ENCODE measurements around the gene IFNGR2. TPM values are rescaled to one million over a fixed set of nuclear protein-coding genes. Genes with fewer than 3 reads are reported as not detected.

The IFNGR2 gene
- total RNA-seq, 1 donor from 2014 or later = 83.5 TPM

- Histone ChIP-seq H3K36me3 (peaks cover 7% of the 10 kb centered on the region), H3K27ac (peak overlapping the region; percentile 99), H3K4me1 (peaks cover 19% of the 10 kb centered on the region), H3K27me3 (ENCODE audit: low read depth) (no peaks in the 10 kb centered on the region), H3K9me3 (no peaks in the 10 kb centered on the region), H3K4me3 (peak overlapping the region; percentile 93)
- TF ChIP-seq CTCF (IDR thresholded peaks at IDR 0.05) = no peak
- DNase-seq (peak; percentile 69), ATAC-seq (peak; percentile 34 to 49)
- intact Hi-C loops (cut with DNase I) = no loop called here
Measured at GRCh38 chr21:33478935-33479678, 75.9 kb downstream of the IFNGR2 start.

GRCh38 chr21:33479679-33480480 is 76.7 kb downstream of the IFNGR2 start, which contains the start of gene TMEM50B:
Gene TMEM50B, minus strand, starts transcription at chr21:33479974. Its CDS starts 11,089 bp downstream, at chr21:33468885.
- Histone ChIP-seq H3K27ac (peak within 1 kb of the TSS; percentile 99), H3K9me3 (no peaks in the 10 kb centered on the region), H3K4me1 (peaks cover 19% of the 10 kb centered on the region), H3K27me3 (ENCODE audit: low read depth) (no peaks in the 10 kb centered on the region), H3K4me3 (peak within 1 kb of the TSS; percentile 93), H3K36me3 (peaks cover 7% of the 10 kb centered on the region)
- ATAC-seq (peak; percentile 98 to 99), DNase-seq (peak; percentile 97)
- intact Hi-C loops (cut with DNase I) = no loop called here
- peak; percentile 61 for TF ChIP-seq CTCF (IDR thresholded peaks at IDR 0.05)

GRCh38 chr21:33480481-33481103 is 77.4 kb downstream of the IFNGR2 start:
- no peak for DNase-seq
- H3K4me1 ChIP-seq = peaks cover 19% of the 10 kb centered on the region
- peak overlapping the region; percentile 99 for H3K27ac ChIP-seq
- H3K4me3 ChIP-seq = peak overlapping the region; percentile 93
- peaks cover 7% of the 10 kb centered on the region for H3K36me3 ChIP-seq
- TF ChIP-seq CTCF (IDR thresholded peaks at IDR 0.05) = no peak
- ATAC-seq = no peak
- H3K9me3 ChIP-seq = no peaks in the 10 kb centered on the region
- intact Hi-C loops (cut with DNase I) = no loop called here
- H3K27me3 ChIP-seq (ENCODE audit: low read depth) = no peaks in the 10 kb centered on the region

GRCh38 chr21:33481314-33481943 is 78.2 kb downstream of the IFNGR2 start:
- TF ChIP-seq CTCF (IDR thresholded peaks at IDR 0.05) = no peak
- no peaks in the 10 kb centered on the region for H3K27me3 ChIP-seq (ENCODE audit: low read depth)
- peaks cover 19% of the 10 kb centered on the region for H3K4me1 ChIP-seq
- intact Hi-C loops (cut with DNase I) = no loop called here
- no peak overlapping the region for H3K4me3 ChIP-seq
- no peak for DNase-seq
- no peak for ATAC-seq
- no peak overlapping the region for H3K27ac ChIP-seq
- no peaks in the 10 kb centered on the region for H3K36me3 ChIP-seq
- H3K9me3 ChIP-seq = no peaks in the 10 kb centered on the region

Other genes with a start within 250 kb of the IFNGR2 start
- 34.5 TPM for gene IFNAR2, start 173.5 kb upstream of the IFNGR2 start, total RNA-seq
- gene IL10RB, start 137.0 kb upstream of the IFNGR2 start, total RNA-seq = 49.1 TPM
- 64.5 TPM for gene IFNAR1, start 78.4 kb upstream of the IFNGR2 start, total RNA-seq
- 59.6 TPM for gene TMEM50B, start 76.6 kb downstream of the IFNGR2 start, total RNA-seq
- gene DNAJC28, start 88.3 kb downstream of the IFNGR2 start, total RNA-seq = 2.1 TPM
- 53.8 TPM for gene GART, start 138.7 kb downstream of the IFNGR2 start, total RNA-seq
- gene SON, start 139.6 kb downstream of the IFNGR2 start, total RNA-seq = 322 TPM
- 5.0 TPM for gene DONSON, start 185.3 kb downstream of the IFNGR2 start, total RNA-seq
- 29.4 TPM for gene CRYZL1, start 238.3 kb downstream of the IFNGR2 start, total RNA-seq
- gene ITSN1, start 239.1 kb downstream of the IFNGR2 start, total RNA-seq = 31.4 TPM

Measured in lower lobe of right lung (tissue), 2 donors.